Testis (tissue), 2 donors: ENCODE data around the gene GPR180.

Experiments used
- CTCF ChIP-seq, 3 experiments: fragments of 450-650 bp in 2 of 3; fragments of 200-600 bp in 1 of 3; sonication (generic) in 1 of 3; IDR thresholded peaks; one replicate each; pipeline ENCODE4 v1.5.1; 2016 to 2019; ENCODE audit warnings: antibody characterized with exemption in 3 of 3, mild to moderate bottlenecking in 2 of 3, moderate library complexity in 1 of 3
- POLR2A ChIP-seq: fragments of 450-650 bp; IDR thresholded peaks from one replicate; pipeline ENCODE4 v1.6.1; 2017; ENCODE audit warnings: antibody characterized with exemption, mild to moderate bottlenecking, moderate library complexity

- TF ChIP-seq CTCF (IDR thresholded peaks at IDR 0.05) (no peak), POLR2A (no peak)
These were observed 42.3 kb upstream of the GPR180 start for GRCh38 chr13:94559222-94559795.
